Hepatocyte (in vitro differentiated cells): ENCODE measurements around the gene VCPKMT. TPM values are rescaled to one million over a fixed set of nuclear protein-coding genes. Genes with fewer than 3 reads are reported as not detected.

Source experiments
- DNase-seq: peaks from one replicate; pipeline ENCODE4 v3.0.0-alpha.2; 2016; ENCODE audit warnings: low spot score
- H2AFZ ChIP-seq: fragments of 200-600 bp; sonication (generic); 2 replicates; pipeline ENCODE4 v1.6.0; 2016; ENCODE audit warnings: antibody characterized with exemption, mild to moderate bottlenecking
- H3K27ac ChIP-seq: fragments of 200-600 bp; sonication (generic); 2 replicates; pipeline ENCODE4 v1.5.1; 2016; ENCODE audit warnings: mild to moderate bottlenecking
- H3K27me3 ChIP-seq: fragments of 200-600 bp; sonication (generic); 2 replicates; pipeline ENCODE4 v1.6.1; 2016
- H3K36me3 ChIP-seq: fragments of 200-600 bp; sonication (generic); replicated peaks from 2 replicates; pipeline ENCODE4 v1.5.1; 2016; ENCODE audit warnings: low read depth; ENCODE audit not compliant: insufficient read depth
- H3K4me1 ChIP-seq: fragments of 200-600 bp; sonication (generic); 2 replicates; pipeline ENCODE4 v1.5.1; 2016; ENCODE audit warnings: mild to moderate bottlenecking, moderate library complexity; ENCODE audit not compliant: insufficient read depth
- H3K4me2 ChIP-seq: fragments of 200-600 bp; sonication (generic); 2 replicates; pipeline ENCODE4 v1.6.0; 2016
- H3K4me3 ChIP-seq: fragments of 200-600 bp; sonication (generic); 2 replicates; pipeline ENCODE4 v1.5.1; 2016; ENCODE audit warnings: mild to moderate bottlenecking
- H3K79me2 ChIP-seq: fragments of 200-600 bp; sonication (generic); 2 replicates; pipeline ENCODE4 v1.6.0; 2017; ENCODE audit warnings: mild to moderate bottlenecking
- H3K9me2 ChIP-seq: fragments of 200-600 bp; sonication (generic); replicated peaks from 2 replicates; pipeline ENCODE4 v1.6.0; 2017; ENCODE audit warnings: mild to moderate bottlenecking; ENCODE audit not compliant: insufficient read depth
- H3K9me3 ChIP-seq: fragments of 200-600 bp; sonication (generic); 2 replicates; pipeline ENCODE4 v1.5.1; 2016; ENCODE audit warnings: low read depth, mild to moderate bottlenecking
- H4K20me1 ChIP-seq: fragments of 200-600 bp; sonication (generic); 2 replicates; pipeline ENCODE4 v1.6.0; 2016; ENCODE audit warnings: mild to moderate bottlenecking; ENCODE audit not compliant: insufficient read depth, poor library complexity, severe bottlenecking
- CTCF ChIP-seq: fragments of 200-600 bp; sonication (generic); IDR thresholded peaks from 2 replicates; pipeline ENCODE4 v1.5.1; 2016; ENCODE audit warnings: antibody characterized with exemption, mild to moderate bottlenecking; ENCODE audit not compliant: poor library complexity
- EZH2 ChIP-seq: fragments of 200-600 bp; sonication (generic); IDR thresholded peaks from 2 replicates; pipeline ENCODE4 v1.6.1; 2016; ENCODE audit warnings: antibody characterized with exemption, mild to moderate bottlenecking, borderline replicate concordance
- EZH2phosphoT487 ChIP-seq: fragments of 200-600 bp; sonication (generic); IDR thresholded peaks from one replicate; pipeline ENCODE4 v1.6.1; 2018; ENCODE audit warnings: antibody characterized with exemption, mild to moderate bottlenecking, low read depth, moderate library complexity; ENCODE audit not compliant: unreplicated experiment, severe bottlenecking
- WGBS: methylation state at CpG from one replicate; pipeline ENCODE4 v1.1.6; 2016; ENCODE audit warnings: low lambda C conversion rate; ENCODE audit errors: missing lambda C conversion rate; 5-methylcytosine and 5-hydroxymethylcytosine counted together
- polyA plus RNA-seq: library from polyadenylated mRNA; unstranded; fragments of >200 nt; fragmentation: Nextera tagmentation; extraction: Ambion mirVana; gene quantifications from 2 replicates; pipeline ENCODE4 v1.2.1, GENCODE V29; 2016
- small RNA-seq: library from RNA; depleted of rRNA; stranded (forward); fragments of <200 nt; gene quantifications from one replicate; pipeline ENCODE3, GENCODE V24; 2014
- total RNA-seq: library from RNA; depleted of rRNA; stranded (reverse); fragments of >200 nt; gene quantifications from 2 replicates; pipeline ENCODE4 v1.2.3, GENCODE V29; 2014

VCPKMT gene
- total and polyA plus RNA-seq, 2 experiments from 2014 or later: 6.1 to 11.5 TPM

- Histone ChIP-seq H2AFZ (peak overlapping the region; percentile 39), H3K27me3 (no peaks in the 10 kb centered on the region), H3K9me2 (no peaks in the 10 kb centered on the region), H3K9me3 (no peaks in the 10 kb centered on the region), H4K20me1 (no peaks in the 10 kb centered on the region), H3K79me2 (no peaks in the 10 kb centered on the region), H3K4me1 (peaks cover 34% of the 10 kb centered on the region), H3K4me2 (peak overlapping the region; percentile 5), H3K27ac (peak overlapping the region; percentile 94), H3K36me3 (no peaks in the 10 kb centered on the region), H3K4me3 (no peak overlapping the region)
- TF ChIP-seq EZH2 (no peak), EZH2phosphoT487 (no peak), CTCF (no peak)
- 44% methylated on average over 11 of the region's 11 CpGs for WGBS
- DNase-seq: peak; percentile 62
Observed at GRCh38 chr14:50061664-50062437, 54.5 kb downstream of the VCPKMT start.

- DNase-seq: peak; percentile 81
- H3K27ac ChIP-seq: peak overlapping the region; percentile 94
- no peaks in the 10 kb centered on the region for H4K20me1 ChIP-seq
- peaks cover 34% of the 10 kb centered on the region for H3K4me1 ChIP-seq
- 49% methylated on average over 12 of the region's 12 CpGs for WGBS
- H3K36me3 ChIP-seq: no peaks in the 10 kb centered on the region
- peak; percentile 11 for TF ChIP-seq CTCF
- no peak for TF ChIP-seq EZH2phosphoT487
- no peaks in the 10 kb centered on the region for H3K9me3 ChIP-seq
- H3K4me2 ChIP-seq: no peak overlapping the region
- no peaks in the 10 kb centered on the region for H3K9me2 ChIP-seq
- H3K27me3 ChIP-seq: no peaks in the 10 kb centered on the region
- no peak overlapping the region for H3K4me3 ChIP-seq
- H2AFZ ChIP-seq: peak overlapping the region; percentile 39
- no peaks in the 10 kb centered on the region for H3K79me2 ChIP-seq
Observed at GRCh38 chr14:50060871-50061663, 55.3 kb downstream of the VCPKMT start.

- H2AFZ ChIP-seq: peak overlapping the region; percentile 18
- 86% methylated on average over 13 of the region's 13 CpGs for WGBS
Observed at GRCh38 chr14:50059763-50060616, 56.4 kb downstream of the VCPKMT start.

More at GRCh38 chr14:50059763-50060616, 56.4 kb downstream of the VCPKMT start:
- no peak overlapping the region for H3K4me3 ChIP-seq
- no peak overlapping the region for H3K4me2 ChIP-seq
- H3K9me2 ChIP-seq: no peaks in the 10 kb centered on the region
- no peak for TF ChIP-seq CTCF
- no peak for TF ChIP-seq EZH2
- TF ChIP-seq EZH2phosphoT487: no peak
- H3K4me1 ChIP-seq: peaks cover 34% of the 10 kb centered on the region
- peak overlapping the region; percentile 94 for H3K27ac ChIP-seq
- H3K36me3 ChIP-seq: no peaks in the 10 kb centered on the region
- no peak for DNase-seq
- H3K79me2 ChIP-seq: no peaks in the 10 kb centered on the region
- no peaks in the 10 kb centered on the region for H4K20me1 ChIP-seq
- H3K9me3 ChIP-seq: no peaks in the 10 kb centered on the region
- H3K27me3 ChIP-seq: no peaks in the 10 kb centered on the region

Small RNA genes lying within 50 kb of the gene (small RNA-seq; reads per million reads assigned to genes)
- gene RF00019: not detected

Other genes with a start within 250 kb of the VCPKMT start
- 64.8 and 67.6 TPM in 2 replicates for gene ARF6, start 223.5 kb downstream of the VCPKMT start, total RNA-seq
- gene ARF6, start 223.5 kb downstream of the VCPKMT start, polyA plus RNA-seq: 52.1 and 53.9 TPM in 2 replicates
- gene SOS2, start 115.0 kb upstream of the VCPKMT start, total RNA-seq: 28.5 and 28.7 TPM in 2 replicates
- gene SOS2, start 115.0 kb upstream of the VCPKMT start, polyA plus RNA-seq: 11.5 and 12.9 TPM in 2 replicates
- 9.7 and 11.8 TPM in 2 replicates for gene L2HGDH, start 195.7 kb upstream of the VCPKMT start, total RNA-seq
- gene L2HGDH, start 195.7 kb upstream of the VCPKMT start, polyA plus RNA-seq: 5.3 and 5.8 TPM in 2 replicates
- gene DMAC2L, start 195.8 kb upstream of the VCPKMT start, total RNA-seq: 10.8 and 19.1 TPM in 2 replicates
- gene DMAC2L, start 195.8 kb upstream of the VCPKMT start, polyA plus RNA-seq: 12.5 and 14.1 TPM in 2 replicates